ENCODE results near the gene C14orf93. TPM values are rescaled to one million over a fixed set of nuclear protein-coding genes. Genes with fewer than 3 reads are reported as not detected.

Gene C14orf93
- total RNA-seq, 6 experiments from 2014 or later = 3.6 to 7.0 (median 5.7) TPM

- DNase-seq = peak; percentile 53
- TF ChIP-seq CTCF (IDR thresholded peaks at IDR 0.05) = peak; percentile 87
- H3K4me3 Mint-ChIP-seq = peak overlapping the region; percentile 88
- no peaks in the 10 kb centered on the region for H3K9me3 Mint-ChIP-seq
- H3K4me1 Mint-ChIP-seq (ENCODE audit: low read depth) = peaks cover 36% of the 10 kb centered on the region
- peak overlapping the region; percentile 70 for H3K27ac Mint-ChIP-seq
- H3K36me3 Mint-ChIP-seq (ENCODE audit: low read depth) = peaks cover 6% of the 10 kb centered on the region; the same call in 1 of the 2 replicates
- peaks cover 5% of the 10 kb centered on the region for H3K27me3 Mint-ChIP-seq (ENCODE audit: insufficient read depth)
Observed at GRCh38 chr14:23056145-23056955, 46.4 kb upstream of the C14orf93 start.

GRCh38 chr14:23055621-23056144 is 45.7 kb upstream of the C14orf93 start:
- no peak for TF ChIP-seq CTCF (IDR thresholded peaks at IDR 0.05)
- no peaks in the 10 kb centered on the region; the same call in 1 of the 2 replicates for H3K36me3 Mint-ChIP-seq (ENCODE audit: low read depth)
- H3K4me1 Mint-ChIP-seq (ENCODE audit: low read depth) = peaks cover 36% of the 10 kb centered on the region
- no peaks in the 10 kb centered on the region for H3K9me3 Mint-ChIP-seq
- peaks cover 5% of the 10 kb centered on the region for H3K27me3 Mint-ChIP-seq (ENCODE audit: insufficient read depth)
- peak overlapping the region; percentile 57; the same call in 1 of the 2 replicates for H3K27ac Mint-ChIP-seq
- no peak for DNase-seq
- H3K4me3 Mint-ChIP-seq = peak overlapping the region; percentile 88; the same call in 1 of the 2 replicates

- no peak for TF ChIP-seq CTCF (IDR thresholded peaks at IDR 0.05)
- no peaks in the 10 kb centered on the region for H3K9me3 Mint-ChIP-seq
- H3K4me1 Mint-ChIP-seq (ENCODE audit: low read depth) = peaks cover 36% of the 10 kb centered on the region
- no peak overlapping the region for H3K4me3 Mint-ChIP-seq
- no peak overlapping the region for H3K27ac Mint-ChIP-seq
- no peaks in the 10 kb centered on the region; the same call in 1 of the 2 replicates for H3K36me3 Mint-ChIP-seq (ENCODE audit: low read depth)
- no peak for DNase-seq
- peaks cover 5% of the 10 kb centered on the region for H3K27me3 Mint-ChIP-seq (ENCODE audit: insufficient read depth)
Observed at GRCh38 chr14:23055147-23055550, 45.2 kb upstream of the C14orf93 start.

GRCh38 chr14:23054000-23054811 is 44.3 kb upstream of the C14orf93 start:
- Mint-ChIP-seq H3K4me1 (ENCODE audit: low read depth) (peaks cover 32% of the 10 kb centered on the region), H3K9me3 (no peaks in the 10 kb centered on the region), H3K27me3 (ENCODE audit: insufficient read depth) (peaks cover 5% of the 10 kb centered on the region), H3K4me3 (no peak overlapping the region), H3K27ac (no peak overlapping the region), H3K36me3 (ENCODE audit: low read depth) (no peaks in the 10 kb centered on the region; the same call in 1 of the 2 replicates)
- no peak for DNase-seq
- peak; percentile 53; the same call in 1 of the 2 replicates for TF ChIP-seq CTCF (IDR thresholded peaks at IDR 0.05)

- TF ChIP-seq CTCF (IDR thresholded peaks at IDR 0.05) = no peak
- DNase-seq = no peak
- Mint-ChIP-seq H3K27ac (no peak overlapping the region), H3K9me3 (no peaks in the 10 kb centered on the region), H3K27me3 (ENCODE audit: insufficient read depth) (peaks cover 5% of the 10 kb centered on the region), H3K36me3 (ENCODE audit: low read depth) (no peaks in the 10 kb centered on the region), H3K4me3 (no peak overlapping the region), H3K4me1 (ENCODE audit: low read depth) (peaks cover 24% of the 10 kb centered on the region)
Observed at GRCh38 chr14:23053426-23053825, 43.5 kb upstream of the C14orf93 start.
